Limb (tissue), 2 donors: ENCODE results near the gene BCL2L2.
A peak's percentile ranks its signal among the peaks of the same experiment; 100 is the strongest.

Source experiments
- DNase-seq, 2 donors: peaks; one replicate each; pipeline ENCODE4 v3.0.0-alpha.2; 2016; ENCODE audit errors: extremely low spot score in 2 of 2

Gene BCL2L2

GRCh38 chr14:23299986-23300686, 6.5 kb upstream of the BCL2L2 start:
- DNase-seq: no peak

GRCh38 chr14:23300687-23301223, 5.9 kb upstream of the BCL2L2 start:
- no peak for DNase-seq

GRCh38 chr14:23301288-23301968, 5.2 kb upstream of the BCL2L2 start:
- peak; percentile 99 for DNase-seq

- DNase-seq: no peak
Measured at GRCh38 chr14:23301969-23302289, 4.7 kb upstream of the BCL2L2 start.

GRCh38 chr14:23302290-23303225, 4.1 kb upstream of the BCL2L2 start, which contains the start of gene PPP1R3E:
PPP1R3E (minus strand) TSS chr14:23302859; CDS start chr14:23302576, 283 bp downstream.
- DNase-seq: peak; percentile 48 to 80

- DNase-seq: no peak
Measured at GRCh38 chr14:23307146-23307530, 505 bp downstream of the BCL2L2 start.

- DNase-seq: no peak
Measured at GRCh38 chr14:23307687-23308644, 1.3 kb downstream of the BCL2L2 start.

GRCh38 chr14:23308721-23309445, 2.2 kb downstream of the BCL2L2 start:
- no peak for DNase-seq

GRCh38 chr14:23310546-23310945, 3.9 kb downstream of the BCL2L2 start:
- DNase-seq: no peak

GRCh38 chr14:23316300-23316699, 9.7 kb downstream of the BCL2L2 start:
- no peak for DNase-seq

GRCh38 chr14:23319746-23320583, 13.3 kb downstream of the BCL2L2 start:
- DNase-seq: no peak

GRCh38 chr14:23320584-23321571, 14.2 kb downstream of the BCL2L2 start, which contains the start of gene PABPN1:
PABPN1 (plus strand) TSS chr14:23321457; CDS start chr14:23321470, 13 bp downstream.
- DNase-seq: peak; percentile 99

- peak; percentile 30 to 67 for DNase-seq
Measured at GRCh38 chr14:23321572-23322547, 15.2 kb downstream of the BCL2L2 start.

GRCh38 chr14:23322568-23323517, 16.2 kb downstream of the BCL2L2 start:
- DNase-seq: no peak

GRCh38 chr14:23323838-23324454, 17.3 kb downstream of the BCL2L2 start:
- no peak for DNase-seq
